ENCODE data around the gene MPHOSPH10.

DNA sequence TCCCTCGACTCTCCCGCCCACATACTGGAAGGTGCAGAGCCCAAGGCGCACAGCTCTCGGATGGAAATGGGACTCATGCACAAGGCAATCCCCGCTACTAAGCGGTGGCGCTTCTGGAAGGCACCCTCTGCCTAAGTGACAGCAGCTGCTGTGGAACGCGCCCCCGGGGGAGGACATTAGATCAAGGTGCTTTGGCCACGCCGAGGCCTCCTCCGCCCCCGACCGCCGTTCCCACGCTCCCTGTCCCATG is 607 bp upstream of the MPHOSPH10 start:
- no peak for TF ChIP-seq CTCF (IDR thresholded peaks at IDR 0.05)
- TF ChIP-seq POLR2A (IDR thresholded peaks at IDR 0.05): no peak
